HG02588 (cell line): ENCODE measurements around the gene SERPINA12.

Experiments
- ATAC-seq: cut with Tn5 transposase; IDR thresholded peaks from one replicate; pipeline ENCODE4 v1.9.1; 2021; ENCODE audit warnings: mild to moderate bottlenecking, moderate library complexity; ENCODE audit not compliant: unreplicated experiment

Gene SERPINA12

DNA sequence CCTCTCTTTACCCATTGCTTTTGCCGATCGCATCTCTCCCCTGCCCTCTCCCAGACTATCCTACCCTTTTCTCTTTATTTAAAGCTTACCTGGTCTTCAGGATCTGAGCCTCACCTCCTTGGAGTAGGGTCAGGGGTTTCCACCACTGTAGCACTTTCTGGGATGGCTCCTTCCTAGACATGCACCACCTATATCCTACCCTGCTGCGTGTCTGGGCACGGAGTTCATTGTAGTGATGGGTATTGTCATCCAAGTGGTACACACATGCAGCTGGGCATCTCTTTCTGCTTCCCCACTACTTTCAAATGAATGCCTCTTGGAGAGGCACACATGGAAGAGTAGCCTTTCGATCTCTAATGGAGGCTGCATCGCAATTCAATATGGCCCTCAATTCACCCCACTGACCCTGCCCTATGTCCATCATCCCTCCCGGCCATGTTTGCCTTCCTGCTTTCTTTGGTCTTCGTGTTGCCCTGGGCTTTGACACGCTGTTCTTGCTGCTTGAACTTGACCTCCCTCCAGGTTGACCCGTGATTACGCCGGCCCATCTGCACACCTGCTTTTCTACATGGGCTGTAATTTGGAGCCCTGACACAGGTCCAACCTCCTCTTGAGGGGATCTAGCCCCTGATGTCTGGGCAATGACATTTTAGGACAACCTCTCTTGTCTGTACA, 67.6 kb downstream of the SERPINA12 start:
- no peak for ATAC-seq

DNA sequence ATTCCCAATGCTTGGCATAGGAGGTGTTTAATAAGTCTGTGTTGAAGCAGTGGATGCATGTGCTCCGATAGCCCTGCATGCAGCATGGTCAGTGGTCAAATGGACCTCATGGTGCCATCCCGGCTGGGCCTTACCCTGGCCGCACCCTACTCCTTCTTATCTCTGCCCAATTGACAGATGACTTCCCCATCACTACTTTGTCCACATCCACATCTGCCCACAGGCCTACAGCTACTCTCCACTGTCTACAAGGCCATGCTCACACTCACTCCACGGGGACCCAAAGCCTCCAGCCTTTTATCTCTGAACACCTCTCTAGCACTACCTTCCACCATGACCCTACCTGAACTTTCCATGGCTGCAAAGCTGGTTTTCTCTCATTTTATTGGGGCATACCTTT, 68.1 kb downstream of the SERPINA12 start:
- no peak for ATAC-seq

DNA sequence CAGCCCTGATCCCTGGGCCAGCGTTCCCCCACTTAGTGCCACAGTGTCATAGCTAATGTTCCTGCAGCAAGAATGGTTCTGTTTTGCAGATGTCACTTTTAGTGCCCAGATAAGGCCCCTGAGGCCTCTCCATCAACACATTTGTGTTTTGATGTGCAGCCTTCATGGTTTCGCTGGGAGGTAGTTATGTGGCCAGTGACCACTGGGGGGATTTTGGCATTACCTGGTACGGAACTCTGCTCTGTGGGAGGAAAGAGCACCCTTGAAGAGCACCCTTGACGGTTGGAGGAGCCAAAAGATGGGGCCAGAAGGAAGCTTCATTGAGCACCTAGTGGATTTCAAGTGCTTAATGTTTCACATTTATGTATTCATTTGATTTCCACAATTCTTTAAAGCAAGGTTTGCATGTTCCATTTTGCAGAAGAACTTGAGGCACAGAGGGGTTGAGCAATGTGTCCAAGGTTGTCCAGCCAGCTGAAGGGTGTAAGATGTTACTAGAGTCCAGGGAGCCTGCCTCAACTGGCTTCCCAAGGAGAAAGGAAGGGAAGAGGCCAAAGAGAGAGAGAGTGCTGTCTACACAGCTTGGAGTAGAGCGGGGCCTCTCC, 69.7 kb downstream of the SERPINA12 start:
- no peak for ATAC-seq
